ENCODE results near the gene CNST. TPM values are rescaled to one million over a fixed set of nuclear protein-coding genes. Genes with fewer than 3 reads are reported as not detected.

CNST gene
- total RNA-seq, 4 donors from 2014 or later = 38.8 to 49.5 (median 41.7) TPM

- Histone ChIP-seq H3K9me3 (no peaks in the 10 kb centered on the region), H3K27me3 (no peaks in the 10 kb centered on the region), H3K27ac (no peak overlapping the region), H3K4me1 (no peaks in the 10 kb centered on the region), H3K4me3 (replicated peaks in 1 of 3) (no peak overlapping the region), H3K36me3 (peaks cover 16 to 23% of the 10 kb centered on the region in 2 donors)
- TF ChIP-seq POLR2A (IDR thresholded peaks at IDR 0.05) (no peak), CTCF (IDR thresholded peaks at IDR 0.05) (peak in 1 of 6 experiments; percentile 19)
- no peak for DNase-seq
- 58 to 60% methylated on average over 10 of the region's 10 CpGs for WGBS, 2 donors
- intact Hi-C loops (cut with DNase I) = no loop called here
These were observed 80.9 kb downstream of the CNST start for GRCh38 chr1:246647113-246647512.

- H3K27ac ChIP-seq = no peak overlapping the region
These were observed 81.3 kb downstream of the CNST start for GRCh38 chr1:246647513-246647912.

GRCh38 chr1:246651012-246651695 lies 84.9 kb downstream of the CNST start:
- TF ChIP-seq POLR2A (IDR thresholded peaks at IDR 0.05) = no peak
- no peak for TF ChIP-seq CTCF (IDR thresholded peaks at IDR 0.05)
- no peaks in the 10 kb centered on the region for H3K4me1 ChIP-seq
- no peak for DNase-seq
- intact Hi-C loops (cut with DNase I) = no loop called here
- H3K27me3 ChIP-seq = no peaks in the 10 kb centered on the region
- WGBS, 2 donors = 84 to 85% methylated on average over 6 of the region's 6 CpGs
- H3K4me3 ChIP-seq (replicated peaks in 1 of 3) = no peak overlapping the region
- no peak overlapping the region for H3K27ac ChIP-seq
- H3K9me3 ChIP-seq = no peaks in the 10 kb centered on the region
- peaks cover 10 to 19% of the 10 kb centered on the region in 2 donors for H3K36me3 ChIP-seq

More at GRCh38 chr1:246647513-246647912, 81.3 kb downstream of the CNST start:
- Histone ChIP-seq H3K4me1 (no peaks in the 10 kb centered on the region), H3K9me3 (no peaks in the 10 kb centered on the region), H3K27me3 (no peaks in the 10 kb centered on the region), H3K4me3 (replicated peaks in 1 of 3) (no peak overlapping the region), H3K36me3 (peaks cover 16 to 23% of the 10 kb centered on the region in 2 donors)
- intact Hi-C loops (cut with DNase I) = no loop called here
- 87 to 90% methylated on average over 8 of the region's 8 CpGs for WGBS, 2 donors
- TF ChIP-seq POLR2A (IDR thresholded peaks at IDR 0.05) = no peak
- no peak for TF ChIP-seq CTCF (IDR thresholded peaks at IDR 0.05)
- DNase-seq = no peak

GRCh38 chr1:246658567-246658966 lies 92.3 kb downstream of the CNST start:
- 89 to 91% methylated on average over 6 of the region's 6 CpGs for WGBS, 2 donors
- H3K4me3 ChIP-seq (replicated peaks in 1 of 3) = no peak overlapping the region
- DNase-seq = no peak
- TF ChIP-seq CTCF (IDR thresholded peaks at IDR 0.05) = no peak
- TF ChIP-seq POLR2A (IDR thresholded peaks at IDR 0.05) = no peak
- no peaks in the 10 kb centered on the region for H3K4me1 ChIP-seq
- peaks cover 14 to 15% of the 10 kb centered on the region in 2 donors for H3K36me3 ChIP-seq
- no peak overlapping the region for H3K27ac ChIP-seq
- intact Hi-C loops (cut with DNase I) = no loop called here
- H3K27me3 ChIP-seq = no peaks in the 10 kb centered on the region
- H3K9me3 ChIP-seq = no peaks in the 10 kb centered on the region

- DNase-seq = no peak
- Histone ChIP-seq H3K27me3 (no peaks in the 10 kb centered on the region), H3K4me3 (replicated peaks in 1 of 3) (no peak overlapping the region), H3K27ac (no peak overlapping the region), H3K36me3 (peaks cover 11 to 15% of the 10 kb centered on the region in 2 donors), H3K4me1 (no peaks in the 10 kb centered on the region), H3K9me3 (no peaks in the 10 kb centered on the region)
- intact Hi-C loops (cut with DNase I) = no loop called here
- 89 to 90% methylated on average over 6 of the region's 6 CpGs for WGBS, 2 donors
- TF ChIP-seq POLR2A (IDR thresholded peaks at IDR 0.05) (no peak), CTCF (IDR thresholded peaks at IDR 0.05) (no peak)
These were observed 93.4 kb downstream of the CNST start for GRCh38 chr1:246659594-246660140.
